SK-N-SH (cell line): ENCODE measurements around the gene TECPR1. TPM values are rescaled to one million over a fixed set of nuclear protein-coding genes. Genes with fewer than 3 reads are reported as not detected.

ENCODE experiments used
- CTCF ChIA-PET: fragments of 300-600, 350-600 bp; formaldehyde crosslinking; extraction: SDS; loops from one replicate; lab custom pipeline; 2021; lab: Yijun Ruan, JAX
- POLR2A ChIA-PET: fragments of 350-600 bp; sonication (Branson Sonifier 250); formaldehyde crosslinking; extraction: SDS; loops from one replicate; lab custom pipeline; 2020; ENCODE audit warnings: antibody characterized with exemption, inconsistent platforms; lab: Yijun Ruan, JAX
- DNase-seq: peaks from one replicate; pipeline ENCODE4 v3.0.0; 2012
- H2AFZ ChIP-seq: fragments of 200-600 bp; sonication (generic); 2 replicates; pipeline ENCODE4 v1.8.1; 2016; ENCODE audit warnings: antibody characterized with exemption, mild to moderate bottlenecking, low read depth
- H3F3A ChIP-seq: fragments of 200-600 bp; sonication (generic); replicated peaks from 2 replicates; pipeline ENCODE3; 2016; ENCODE audit warnings: antibody characterized with exemption, mild to moderate bottlenecking; ENCODE audit not compliant: insufficient read depth
- H3K27ac ChIP-seq, 2 experiments: fragments of 200-500 bp in 1 of 2; fragments of 200-600 bp in 1 of 2; sonication (Bioruptor generic) in 1 of 2; sonication (generic), shearing (Covaris generic) in 1 of 2; 2 replicates each; pipeline versions ENCODE4 v1.5.1 to v1.6.1; 2014 to 2016; ENCODE audit warnings: low read depth in 2 of 2, inconsistent platforms in 1 of 2, low read length in 1 of 2, mild to moderate bottlenecking in 1 of 2, mixed read lengths in 1 of 2
- H3K27me3 ChIP-seq: fragments of 200-600 bp; sonication (generic), shearing (Covaris generic); 2 replicates; pipeline ENCODE4 v1.6.1; 2016; ENCODE audit warnings: mixed run types; ENCODE audit not compliant: insufficient read depth
- H3K36me3 ChIP-seq, 2 experiments: fragments of 200-500 bp in 1 of 2; fragments of 200-600 bp in 1 of 2; sonication (Bioruptor generic) in 1 of 2; sonication (generic) in 1 of 2; replicated peaks in 1 of 2; 2 replicates each; pipeline versions ENCODE3 to v1.5.1; 2014 to 2016; ENCODE audit warnings: low read length in 1 of 2, mild to moderate bottlenecking in 1 of 2; ENCODE audit not compliant: insufficient read depth in 2 of 2, control insufficient read depth in 1 of 2
- H3K4me1 ChIP-seq, 2 experiments: fragments of 200-500 bp in 1 of 2; fragments of 200-600 bp in 1 of 2; sonication (Bioruptor generic) in 1 of 2; sonication (generic), shearing (Covaris generic) in 1 of 2; 2 replicates each; pipeline versions ENCODE4 v1.5.1 to v1.6.1; 2014 to 2016; ENCODE audit warnings: low read depth in 1 of 2, low read length in 1 of 2, mixed run types in 1 of 2; ENCODE audit not compliant: insufficient read depth in 2 of 2, control insufficient read depth in 1 of 2
- H3K4me2 ChIP-seq: fragments of 200-600 bp; sonication (generic), shearing (Covaris generic); 2 replicates; pipeline ENCODE4 v1.6.1; 2017; ENCODE audit warnings: mixed run types
- H3K4me3 ChIP-seq, 2 experiments: fragments of 200-500 bp in 1 of 2; fragments of 200-600 bp in 1 of 2; sonication (Bioruptor generic) in 1 of 2; sonication (generic), shearing (Covaris generic) in 1 of 2; 2 replicates each; pipeline versions ENCODE4 v1.5.1 to v1.8.1; 2014 to 2016; ENCODE audit warnings: low read depth in 2 of 2, inconsistent platforms in 1 of 2, low read length in 1 of 2, mild to moderate bottlenecking in 1 of 2, mixed read lengths in 1 of 2, moderate library complexity in 1 of 2
- H3K79me2 ChIP-seq: fragments of 200-600 bp; sonication (generic); 2 replicates; pipeline ENCODE4 v1.8.1; 2017; ENCODE audit warnings: mild to moderate bottlenecking; ENCODE audit not compliant: insufficient read depth
- H3K9ac ChIP-seq: fragments of 200-600 bp; sonication (generic); 2 replicates; pipeline ENCODE4 v1.6.1; 2017; ENCODE audit warnings: mixed run types
- H3K9me2 ChIP-seq: fragments of 200-600 bp; sonication (generic); 2 replicates; pipeline ENCODE4 v1.6.1; 2017; ENCODE audit warnings: mixed run types
- H3K9me3 ChIP-seq: fragments of 200-600 bp; sonication (generic); 2 replicates; pipeline ENCODE4 v1.6.1; 2017; ENCODE audit warnings: mixed run types, mild to moderate bottlenecking, moderate library complexity
- H4K20me1 ChIP-seq: fragments of 200-600 bp; sonication (generic); 2 replicates; pipeline ENCODE4 v1.6.1; 2017; ENCODE audit warnings: mild to moderate bottlenecking, mixed run types; ENCODE audit not compliant: insufficient read depth
- EP300 ChIP-seq, 2 experiments: IDR thresholded peaks; 2 replicates each; pipeline versions ENCODE4 v1.4.0 to v1.6.1; 2012; ENCODE audit warnings: borderline replicate concordance in 1 of 2, low read depth in 1 of 2, low read length in 1 of 2
- EZH2phosphoT487 ChIP-seq: fragments of 200-600 bp; sonication (generic); IDR thresholded peaks from 2 replicates; pipeline ENCODE4 v1.6.1; 2017; ENCODE audit warnings: low read depth, mixed run types, mild to moderate bottlenecking, antibody characterized with exemption, moderate library complexity, borderline replicate concordance
- GABPA ChIP-seq: IDR thresholded peaks from 2 replicates; pipeline ENCODE4 v1.4.0; 2012; ENCODE audit warnings: low read depth, mild to moderate bottlenecking
- JUND ChIP-seq: IDR thresholded peaks from 2 replicates; pipeline ENCODE4 v1.4.0; 2012
- POLR2AphosphoS5 ChIP-seq: IDR thresholded peaks from 2 replicates; pipeline ENCODE4 v1.6.1; 2012; ENCODE audit warnings: low read depth, low read length
- RCOR1 ChIP-seq: fragments of 150-350 bp; IDR thresholded peaks from 2 replicates; pipeline ENCODE4 v1.6.1; 2017; ENCODE audit warnings: antibody characterized with exemption, low read length
- RFX5 ChIP-seq: IDR thresholded peaks from 2 replicates; pipeline ENCODE4 v1.6.1; 2012; ENCODE audit warnings: mild to moderate bottlenecking, improper control_type of control experiment, low read length
- SIN3A ChIP-seq: IDR thresholded peaks from 2 replicates; pipeline ENCODE4 v1.6.1; 2012; ENCODE audit warnings: low read depth, mild to moderate bottlenecking, low read length, moderate library complexity, borderline replicate concordance
- SMC3 ChIP-seq: IDR thresholded peaks from 2 replicates; pipeline ENCODE4 v1.6.1; 2012; ENCODE audit warnings: low read depth, low read length, improper control_type of control experiment
- TCF12 ChIP-seq: IDR thresholded peaks from 2 replicates; pipeline ENCODE4 v1.4.0; 2012
- YY1 ChIP-seq: IDR thresholded peaks from 2 replicates; pipeline ENCODE4 v1.4.0; 2012; ENCODE audit warnings: low read depth, mild to moderate bottlenecking
- WGBS: methylation state at CpG from one replicate; pipeline ENCODE4 v1.1.6; 2017; ENCODE audit warnings: low lambda C conversion rate; 5-methylcytosine and 5-hydroxymethylcytosine counted together
- polyA plus RNA-seq, 3 experiments: library from polyadenylated mRNA; depleted of rRNA; stranded (reverse); fragments of >200 nt; gene quantifications; 2 replicates each; pipeline ENCODE4 v1.2.3, GENCODE V29; 2012
- TF ChIP-seq, protein P1 (sequence below): IDR thresholded peaks from 2 replicates; pipeline ENCODE4 v1.4.0; 2012; ENCODE audit warnings: low read depth
- TF ChIP-seq, protein P2 (sequence below): IDR thresholded peaks from 2 replicates; pipeline ENCODE4 v1.4.0; 2012; ENCODE audit warnings: low read depth, borderline replicate concordance
- TF ChIP-seq, protein P3 (sequence below): fragments of 150-350 bp; IDR thresholded peaks from 2 replicates; pipeline ENCODE4 v1.6.1; 2016; ENCODE audit warnings: mild to moderate bottlenecking, low read depth, low read length
- TF ChIP-seq, protein P4 (sequence below): fragments of 150-350 bp; IDR thresholded peaks from 2 replicates; pipeline ENCODE4 v1.6.1; 2017; ENCODE audit warnings: antibody characterized with exemption, low read length, low read depth, borderline replicate concordance
- TF ChIP-seq, protein P5 (sequence below): fragments of 200-600 bp; sonication (generic); IDR thresholded peaks from 2 replicates; pipeline ENCODE4 v1.6.1; 2017; ENCODE audit warnings: antibody characterized with exemption, mild to moderate bottlenecking, moderate library complexity

Gene TECPR1
- polyA plus RNA-seq, 1 of the 3 experiments (the other 2 are of a cell fraction): 6.8 TPM

DNA sequence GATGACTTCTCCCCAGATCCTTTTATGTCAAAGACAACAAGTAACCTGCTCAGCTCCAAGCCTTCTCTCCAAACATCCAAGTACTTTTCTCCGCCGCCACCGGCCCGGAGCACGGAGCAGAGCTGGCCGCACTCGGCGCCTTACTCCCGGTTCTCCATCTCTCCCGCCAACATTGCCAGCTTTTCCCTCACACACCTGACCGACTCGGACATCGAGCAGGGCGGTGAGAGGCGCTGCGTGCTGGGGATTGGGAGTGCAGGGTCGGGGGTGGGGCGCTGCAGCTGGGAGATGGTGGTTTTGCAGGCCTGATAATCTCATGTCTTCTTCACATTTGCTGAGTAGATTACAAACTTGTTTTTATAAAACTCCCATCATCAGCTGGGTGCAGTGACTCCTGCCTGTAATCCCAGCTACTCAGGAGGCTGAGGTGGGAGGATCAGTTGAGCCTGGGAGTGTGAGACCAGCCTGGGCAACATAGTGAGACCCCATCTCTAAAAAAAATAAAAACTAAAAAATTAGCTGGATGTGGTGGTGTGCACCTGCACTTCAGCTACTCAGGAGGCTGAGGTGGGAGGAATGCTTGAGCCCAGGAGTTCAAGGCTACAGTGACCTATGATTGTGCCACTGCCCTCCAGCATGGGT, 47.9 kb downstream of the TECPR1 start:
- Histone ChIP-seq H3K36me3 (peaks cover 3 to 33% of the 10 kb centered on the region in 2 experiments), H3K9me3 (no peaks in the 10 kb centered on the region), H3K4me1 (no peaks in the 10 kb centered on the region), H2AFZ (no peak overlapping the region), H3K4me2 (no peak overlapping the region), H3F3A (no peaks in the 10 kb centered on the region), H3K9ac (no peak overlapping the region), H3K9me2 (no peaks in the 10 kb centered on the region), H3K4me3 (no peak overlapping the region), H3K27ac (no peak overlapping the region), H4K20me1 (no peaks in the 10 kb centered on the region), H3K27me3 (no peaks in the 10 kb centered on the region), H3K79me2 (no peaks in the 10 kb centered on the region; the same call in 1 of the 2 replicates)
- CTCF ChIA-PET: interaction anchor here (1.1 to 1.6 kb wide), 2 partner anchors 10 to 182 kb away, joined by 3 to 4 read pairs; no protein-coding TSS in a partner anchor
- DNase-seq: no peak
- WGBS: 96% methylated on average over 18 of the region's 18 CpGs
- TF ChIP-seq EP300 (IDR thresholded peaks at IDR 0.05; ENCODE audit: borderline replicate concordance in 1 of 2, low read depth in 1 of 2, low read length in 1 of 2) (no peak), RCOR1 (no peak)
- TF ChIP-seq, protein P1, sequence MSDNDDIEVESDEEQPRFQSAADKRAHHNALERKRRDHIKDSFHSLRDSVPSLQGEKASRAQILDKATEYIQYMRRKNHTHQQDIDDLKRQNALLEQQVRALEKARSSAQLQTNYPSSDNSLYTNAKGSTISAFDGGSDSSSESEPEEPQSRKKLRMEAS: no peak
- POLR2A ChIA-PET: no interaction called here

DNA sequence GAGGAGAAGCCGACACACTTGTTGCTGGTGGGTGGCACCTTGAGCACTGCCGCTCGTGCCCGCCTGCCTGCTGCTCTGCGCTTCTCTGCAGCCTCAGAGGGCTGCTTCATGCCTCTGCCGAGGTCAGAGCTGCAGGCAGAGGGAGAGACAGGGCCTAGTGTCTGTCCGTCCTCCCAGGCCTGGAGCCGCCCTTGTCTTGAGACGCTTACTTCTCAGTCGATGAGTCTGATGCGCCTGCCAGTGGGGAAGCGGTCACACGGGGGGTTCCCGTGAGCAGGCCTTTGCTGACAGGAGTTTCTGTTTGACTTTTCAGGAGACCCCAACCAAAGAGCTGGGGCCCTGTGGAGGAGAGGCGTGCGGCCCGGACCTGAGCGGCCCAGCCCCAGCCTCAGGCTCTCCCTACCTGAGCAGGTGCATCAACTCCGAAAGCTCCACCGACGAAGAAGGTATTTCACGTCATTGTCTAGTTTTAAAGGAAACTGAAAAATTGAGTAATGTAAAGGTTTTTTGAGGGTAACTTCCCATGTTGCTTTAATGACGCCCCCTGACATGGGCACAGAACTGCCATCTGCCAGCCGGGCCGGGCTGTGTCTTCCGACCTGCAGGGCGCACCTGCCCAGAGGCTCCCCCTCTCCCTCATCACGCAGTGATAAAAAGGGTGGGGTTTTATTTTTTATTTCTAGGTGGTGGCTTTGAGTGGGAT, 48.6 kb downstream of the TECPR1 start:
- Histone ChIP-seq H3F3A (no peaks in the 10 kb centered on the region), H3K4me2 (no peak overlapping the region), H4K20me1 (no peaks in the 10 kb centered on the region), H3K4me3 (no peak overlapping the region), H3K79me2 (no peaks in the 10 kb centered on the region; the same call in 1 of the 2 replicates), H3K27me3 (no peaks in the 10 kb centered on the region), H3K9me2 (no peaks in the 10 kb centered on the region), H3K27ac (no peak overlapping the region), H3K9me3 (no peaks in the 10 kb centered on the region), H2AFZ (no peak overlapping the region), H3K9ac (no peak overlapping the region), H3K36me3 (peaks cover 4 to 32% of the 10 kb centered on the region in 2 experiments), H3K4me1 (no peaks in the 10 kb centered on the region)
- POLR2A ChIA-PET: no interaction called here
- CTCF ChIA-PET: interaction anchor here (1.1 to 1.7 kb wide), 3 partner anchors 10 to 182 kb away, joined by 3 to 9 read pairs (median 4); no protein-coding TSS in a partner anchor
- 94% methylated on average over 23 of the region's 28 CpGs for WGBS
- no peak for DNase-seq
- TF ChIP-seq, protein P2, sequence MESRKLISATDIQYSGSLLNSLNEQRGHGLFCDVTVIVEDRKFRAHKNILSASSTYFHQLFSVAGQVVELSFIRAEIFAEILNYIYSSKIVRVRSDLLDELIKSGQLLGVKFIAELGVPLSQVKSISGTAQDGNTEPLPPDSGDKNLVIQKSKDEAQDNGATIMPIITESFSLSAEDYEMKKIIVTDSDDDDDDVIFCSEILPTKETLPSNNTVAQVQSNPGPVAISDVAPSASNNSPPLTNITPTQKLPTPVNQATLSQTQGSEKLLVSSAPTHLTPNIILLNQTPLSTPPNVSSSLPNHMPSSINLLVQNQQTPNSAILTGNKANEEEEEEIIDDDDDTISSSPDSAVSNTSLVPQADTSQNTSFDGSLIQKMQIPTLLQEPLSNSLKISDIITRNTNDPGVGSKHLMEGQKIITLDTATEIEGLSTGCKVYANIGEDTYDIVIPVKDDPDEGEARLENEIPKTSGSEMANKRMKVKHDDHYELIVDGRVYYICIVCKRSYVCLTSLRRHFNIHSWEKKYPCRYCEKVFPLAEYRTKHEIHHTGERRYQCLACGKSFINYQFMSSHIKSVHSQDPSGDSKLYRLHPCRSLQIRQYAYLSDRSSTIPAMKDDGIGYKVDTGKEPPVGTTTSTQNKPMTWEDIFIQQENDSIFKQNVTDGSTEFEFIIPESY: no peak
- TF ChIP-seq SMC3 (no peak), JUND (no peak), YY1 (no peak), GABPA (no peak), EZH2phosphoT487 (no peak), POLR2AphosphoS5 (no peak), TCF12 (no peak), EP300 (IDR thresholded peaks at IDR 0.05; ENCODE audit: borderline replicate concordance in 1 of 2, low read depth in 1 of 2, low read length in 1 of 2) (no peak), SIN3A (no peak), RFX5 (no peak)
- TF ChIP-seq, protein P3, sequence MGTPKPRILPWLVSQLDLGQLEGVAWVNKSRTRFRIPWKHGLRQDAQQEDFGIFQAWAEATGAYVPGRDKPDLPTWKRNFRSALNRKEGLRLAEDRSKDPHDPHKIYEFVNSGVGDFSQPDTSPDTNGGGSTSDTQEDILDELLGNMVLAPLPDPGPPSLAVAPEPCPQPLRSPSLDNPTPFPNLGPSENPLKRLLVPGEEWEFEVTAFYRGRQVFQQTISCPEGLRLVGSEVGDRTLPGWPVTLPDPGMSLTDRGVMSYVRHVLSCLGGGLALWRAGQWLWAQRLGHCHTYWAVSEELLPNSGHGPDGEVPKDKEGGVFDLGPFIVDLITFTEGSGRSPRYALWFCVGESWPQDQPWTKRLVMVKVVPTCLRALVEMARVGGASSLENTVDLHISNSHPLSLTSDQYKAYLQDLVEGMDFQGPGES: no peak
- TF ChIP-seq, protein P1: no peak
- TF ChIP-seq, protein P4, sequence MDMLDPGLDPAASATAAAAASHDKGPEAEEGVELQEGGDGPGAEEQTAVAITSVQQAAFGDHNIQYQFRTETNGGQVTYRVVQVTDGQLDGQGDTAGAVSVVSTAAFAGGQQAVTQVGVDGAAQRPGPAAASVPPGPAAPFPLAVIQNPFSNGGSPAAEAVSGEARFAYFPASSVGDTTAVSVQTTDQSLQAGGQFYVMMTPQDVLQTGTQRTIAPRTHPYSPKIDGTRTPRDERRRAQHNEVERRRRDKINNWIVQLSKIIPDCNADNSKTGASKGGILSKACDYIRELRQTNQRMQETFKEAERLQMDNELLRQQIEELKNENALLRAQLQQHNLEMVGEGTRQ: no peak
- TF ChIP-seq, protein P5, sequence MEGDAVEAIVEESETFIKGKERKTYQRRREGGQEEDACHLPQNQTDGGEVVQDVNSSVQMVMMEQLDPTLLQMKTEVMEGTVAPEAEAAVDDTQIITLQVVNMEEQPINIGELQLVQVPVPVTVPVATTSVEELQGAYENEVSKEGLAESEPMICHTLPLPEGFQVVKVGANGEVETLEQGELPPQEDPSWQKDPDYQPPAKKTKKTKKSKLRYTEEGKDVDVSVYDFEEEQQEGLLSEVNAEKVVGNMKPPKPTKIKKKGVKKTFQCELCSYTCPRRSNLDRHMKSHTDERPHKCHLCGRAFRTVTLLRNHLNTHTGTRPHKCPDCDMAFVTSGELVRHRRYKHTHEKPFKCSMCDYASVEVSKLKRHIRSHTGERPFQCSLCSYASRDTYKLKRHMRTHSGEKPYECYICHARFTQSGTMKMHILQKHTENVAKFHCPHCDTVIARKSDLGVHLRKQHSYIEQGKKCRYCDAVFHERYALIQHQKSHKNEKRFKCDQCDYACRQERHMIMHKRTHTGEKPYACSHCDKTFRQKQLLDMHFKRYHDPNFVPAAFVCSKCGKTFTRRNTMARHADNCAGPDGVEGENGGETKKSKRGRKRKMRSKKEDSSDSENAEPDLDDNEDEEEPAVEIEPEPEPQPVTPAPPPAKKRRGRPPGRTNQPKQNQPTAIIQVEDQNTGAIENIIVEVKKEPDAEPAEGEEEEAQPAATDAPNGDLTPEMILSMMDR: no peak
